ENCODE results near the gene IGF2R. TPM values are rescaled to one million over a fixed set of nuclear protein-coding genes. Genes with fewer than 3 reads are reported as not detected.

The IGF2R gene
- total RNA-seq, 1 experiment from 2014 or later, result 75.3 TPM

DNA sequence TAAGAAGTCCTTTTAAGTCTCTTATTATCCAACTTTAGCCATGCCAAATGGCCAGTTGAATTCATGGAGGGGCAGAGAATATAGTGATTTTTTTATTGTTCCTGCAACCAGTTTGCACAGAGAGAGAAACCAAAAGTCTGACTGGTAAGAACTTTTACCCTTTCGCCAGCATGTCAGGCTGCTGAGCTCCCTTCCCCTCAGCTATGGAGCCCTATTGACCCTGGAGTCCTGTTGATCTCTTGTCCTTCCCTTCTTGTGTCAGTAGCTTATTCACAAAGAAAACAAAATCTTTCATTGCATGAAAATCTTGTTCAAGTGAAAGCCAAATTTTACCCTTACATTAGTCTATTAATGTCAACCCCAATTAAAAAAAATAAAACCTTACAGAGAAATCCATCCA, 151.2 kb downstream of the IGF2R start:
- no peak for ATAC-seq
- ChIA-PET CTCF (no interaction called here), POLR2A (no interaction called here)
- Mint-ChIP-seq H3K4me3 (no peak overlapping the region), H3K4me1 (no peaks in the 10 kb centered on the region), H3K9me3 (peaks cover 27% of the 10 kb centered on the region), H3K27me3 (ENCODE audit: low read depth) (no peaks in the 10 kb centered on the region), H3K27ac (no peak overlapping the region), H3K36me3 (peaks cover 6% of the 10 kb centered on the region)
- TF ChIP-seq RORB (CRISPR knock-in tag; IDR thresholded peaks at IDR 0.05) (no peak), SOX15 (CRISPR knock-in tag; IDR thresholded peaks at IDR 0.05) (no peak), KAT7 (CRISPR knock-in tag; IDR thresholded peaks at IDR 0.05; ENCODE audit: borderline replicate concordance) (no peak), EMX1 (CRISPR knock-in tag; IDR thresholded peaks at IDR 0.05) (no peak)
- TF ChIP-seq, protein P1, sequence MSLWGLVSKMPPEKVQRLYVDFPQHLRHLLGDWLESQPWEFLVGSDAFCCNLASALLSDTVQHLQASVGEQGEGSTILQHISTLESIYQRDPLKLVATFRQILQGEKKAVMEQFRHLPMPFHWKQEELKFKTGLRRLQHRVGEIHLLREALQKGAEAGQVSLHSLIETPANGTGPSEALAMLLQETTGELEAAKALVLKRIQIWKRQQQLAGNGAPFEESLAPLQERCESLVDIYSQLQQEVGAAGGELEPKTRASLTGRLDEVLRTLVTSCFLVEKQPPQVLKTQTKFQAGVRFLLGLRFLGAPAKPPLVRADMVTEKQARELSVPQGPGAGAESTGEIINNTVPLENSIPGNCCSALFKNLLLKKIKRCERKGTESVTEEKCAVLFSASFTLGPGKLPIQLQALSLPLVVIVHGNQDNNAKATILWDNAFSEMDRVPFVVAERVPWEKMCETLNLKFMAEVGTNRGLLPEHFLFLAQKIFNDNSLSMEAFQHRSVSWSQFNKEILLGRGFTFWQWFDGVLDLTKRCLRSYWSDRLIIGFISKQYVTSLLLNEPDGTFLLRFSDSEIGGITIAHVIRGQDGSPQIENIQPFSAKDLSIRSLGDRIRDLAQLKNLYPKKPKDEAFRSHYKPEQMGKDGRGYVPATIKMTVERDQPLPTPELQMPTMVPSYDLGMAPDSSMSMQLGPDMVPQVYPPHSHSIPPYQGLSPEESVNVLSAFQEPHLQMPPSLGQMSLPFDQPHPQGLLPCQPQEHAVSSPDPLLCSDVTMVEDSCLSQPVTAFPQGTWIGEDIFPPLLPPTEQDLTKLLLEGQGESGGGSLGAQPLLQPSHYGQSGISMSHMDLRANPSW (CRISPR knock-in tag; conservative IDR thresholded peaks at IDR 0.05; ENCODE audit: low read depth), result no peak
- TF ChIP-seq, protein P2, sequence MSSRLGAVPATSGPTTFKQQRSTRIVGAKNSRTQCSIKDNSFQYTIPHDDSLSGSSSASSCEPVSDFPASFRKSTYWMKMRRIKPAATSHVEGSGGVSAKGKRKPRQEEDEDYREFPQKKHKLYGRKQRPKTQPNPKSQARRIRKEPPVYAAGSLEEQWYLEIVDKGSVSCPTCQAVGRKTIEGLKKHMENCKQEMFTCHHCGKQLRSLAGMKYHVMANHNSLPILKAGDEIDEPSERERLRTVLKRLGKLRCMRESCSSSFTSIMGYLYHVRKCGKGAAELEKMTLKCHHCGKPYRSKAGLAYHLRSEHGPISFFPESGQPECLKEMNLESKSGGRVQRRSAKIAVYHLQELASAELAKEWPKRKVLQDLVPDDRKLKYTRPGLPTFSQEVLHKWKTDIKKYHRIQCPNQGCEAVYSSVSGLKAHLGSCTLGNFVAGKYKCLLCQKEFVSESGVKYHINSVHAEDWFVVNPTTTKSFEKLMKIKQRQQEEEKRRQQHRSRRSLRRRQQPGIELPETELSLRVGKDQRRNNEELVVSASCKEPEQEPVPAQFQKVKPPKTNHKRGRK (CRISPR knock-in tag; IDR thresholded peaks at IDR 0.05; ENCODE audit: borderline replicate concordance), result no peak
- TF ChIP-seq, protein P3, sequence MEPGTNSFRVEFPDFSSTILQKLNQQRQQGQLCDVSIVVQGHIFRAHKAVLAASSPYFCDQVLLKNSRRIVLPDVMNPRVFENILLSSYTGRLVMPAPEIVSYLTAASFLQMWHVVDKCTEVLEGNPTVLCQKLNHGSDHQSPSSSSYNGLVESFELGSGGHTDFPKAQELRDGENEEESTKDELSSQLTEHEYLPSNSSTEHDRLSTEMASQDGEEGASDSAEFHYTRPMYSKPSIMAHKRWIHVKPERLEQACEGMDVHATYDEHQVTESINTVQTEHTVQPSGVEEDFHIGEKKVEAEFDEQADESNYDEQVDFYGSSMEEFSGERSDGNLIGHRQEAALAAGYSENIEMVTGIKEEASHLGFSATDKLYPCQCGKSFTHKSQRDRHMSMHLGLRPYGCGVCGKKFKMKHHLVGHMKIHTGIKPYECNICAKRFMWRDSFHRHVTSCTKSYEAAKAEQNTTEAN (CRISPR knock-in tag; IDR thresholded peaks at IDR 0.05), result no peak
- TF ChIP-seq, protein P4, sequence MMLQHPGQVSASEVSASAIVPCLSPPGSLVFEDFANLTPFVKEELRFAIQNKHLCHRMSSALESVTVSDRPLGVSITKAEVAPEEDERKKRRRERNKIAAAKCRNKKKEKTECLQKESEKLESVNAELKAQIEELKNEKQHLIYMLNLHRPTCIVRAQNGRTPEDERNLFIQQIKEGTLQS (CRISPR knock-in tag; conservative IDR thresholded peaks at IDR 0.05), result no peak
- no peak for DNase-seq (ENCODE audit: low spot score)

DNA sequence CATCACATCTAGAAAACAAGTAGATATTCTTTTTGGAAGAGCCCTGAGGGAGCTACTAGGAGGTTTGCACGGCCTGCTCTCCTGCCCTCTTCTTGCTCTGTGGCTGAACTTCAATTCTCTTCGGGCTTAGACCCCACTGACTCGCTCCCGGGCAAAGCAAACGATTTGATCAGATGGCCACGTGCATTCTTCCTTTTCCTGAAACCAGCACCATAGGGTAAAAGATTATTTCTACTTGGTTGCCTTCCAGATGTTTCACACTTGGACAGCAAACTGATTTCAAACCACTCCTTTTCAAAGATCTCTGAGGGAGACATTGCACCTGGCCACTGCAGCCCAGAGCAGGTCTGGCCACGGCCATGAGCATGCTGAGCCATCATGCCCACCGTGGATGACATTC, 152.7 kb downstream of the IGF2R start, which contains the start of gene SLC22A1:
TSS of gene SLC22A1 (plus strand) at position 258 of the 400 bp plus-strand sequence. CDS start at position 379, 121 bp downstream.
- H3K36me3 Mint-ChIP-seq, result peaks cover 6% of the 10 kb centered on the region
- DNase-seq (ENCODE audit: low spot score) (no peak), ATAC-seq (no peak)
- TF ChIP-seq GABPB1 (CRISPR knock-in tag; IDR thresholded peaks at IDR 0.05), result no peak
- no peak for TF ChIP-seq ZNF416 (CRISPR knock-in tag; IDR thresholded peaks at IDR 0.05)
- no peak for TF ChIP-seq NFYB (CRISPR knock-in tag; conservative IDR thresholded peaks at IDR 0.05; ENCODE audit: low read depth)
- no peak for TF ChIP-seq JAZF1 (CRISPR knock-in tag; IDR thresholded peaks at IDR 0.05)
- TF ChIP-seq, protein P5, sequence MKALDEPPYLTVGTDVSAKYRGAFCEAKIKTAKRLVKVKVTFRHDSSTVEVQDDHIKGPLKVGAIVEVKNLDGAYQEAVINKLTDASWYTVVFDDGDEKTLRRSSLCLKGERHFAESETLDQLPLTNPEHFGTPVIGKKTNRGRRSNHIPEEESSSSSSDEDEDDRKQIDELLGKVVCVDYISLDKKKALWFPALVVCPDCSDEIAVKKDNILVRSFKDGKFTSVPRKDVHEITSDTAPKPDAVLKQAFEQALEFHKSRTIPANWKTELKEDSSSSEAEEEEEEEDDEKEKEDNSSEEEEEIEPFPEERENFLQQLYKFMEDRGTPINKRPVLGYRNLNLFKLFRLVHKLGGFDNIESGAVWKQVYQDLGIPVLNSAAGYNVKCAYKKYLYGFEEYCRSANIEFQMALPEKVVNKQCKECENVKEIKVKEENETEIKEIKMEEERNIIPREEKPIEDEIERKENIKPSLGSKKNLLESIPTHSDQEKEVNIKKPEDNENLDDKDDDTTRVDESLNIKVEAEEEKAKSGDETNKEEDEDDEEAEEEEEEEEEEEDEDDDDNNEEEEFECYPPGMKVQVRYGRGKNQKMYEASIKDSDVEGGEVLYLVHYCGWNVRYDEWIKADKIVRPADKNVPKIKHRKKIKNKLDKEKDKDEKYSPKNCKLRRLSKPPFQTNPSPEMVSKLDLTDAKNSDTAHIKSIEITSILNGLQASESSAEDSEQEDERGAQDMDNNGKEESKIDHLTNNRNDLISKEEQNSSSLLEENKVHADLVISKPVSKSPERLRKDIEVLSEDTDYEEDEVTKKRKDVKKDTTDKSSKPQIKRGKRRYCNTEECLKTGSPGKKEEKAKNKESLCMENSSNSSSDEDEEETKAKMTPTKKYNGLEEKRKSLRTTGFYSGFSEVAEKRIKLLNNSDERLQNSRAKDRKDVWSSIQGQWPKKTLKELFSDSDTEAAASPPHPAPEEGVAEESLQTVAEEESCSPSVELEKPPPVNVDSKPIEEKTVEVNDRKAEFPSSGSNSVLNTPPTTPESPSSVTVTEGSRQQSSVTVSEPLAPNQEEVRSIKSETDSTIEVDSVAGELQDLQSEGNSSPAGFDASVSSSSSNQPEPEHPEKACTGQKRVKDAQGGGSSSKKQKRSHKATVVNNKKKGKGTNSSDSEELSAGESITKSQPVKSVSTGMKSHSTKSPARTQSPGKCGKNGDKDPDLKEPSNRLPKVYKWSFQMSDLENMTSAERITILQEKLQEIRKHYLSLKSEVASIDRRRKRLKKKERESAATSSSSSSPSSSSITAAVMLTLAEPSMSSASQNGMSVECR (CRISPR knock-in tag; IDR thresholded peaks at IDR 0.05; ENCODE audit: borderline replicate concordance), result no peak
- TF ChIP-seq NFATC4 (CRISPR knock-in tag; IDR thresholded peaks at IDR 0.05), result no peak
- no peak for TF ChIP-seq CREM (CRISPR knock-in tag; IDR thresholded peaks at IDR 0.05)
- no peak for TF ChIP-seq GTF2I (CRISPR knock-in tag; conservative IDR thresholded peaks at IDR 0.05)
- no peak for TF ChIP-seq ZBTB21 (CRISPR knock-in tag; IDR thresholded peaks at IDR 0.05; ENCODE audit: borderline replicate concordance)
- no peak for TF ChIP-seq SMAD4 (CRISPR knock-in tag; IDR thresholded peaks at IDR 0.05)
- TF ChIP-seq ZNF232 (CRISPR knock-in tag; IDR thresholded peaks at IDR 0.05), result no peak
- H3K27ac Mint-ChIP-seq, result no peak within 1 kb of the TSS
- CTCF ChIA-PET, result no interaction called here
- H3K4me1 Mint-ChIP-seq, result no peaks in the 10 kb centered on the region
- POLR2A ChIA-PET, result no interaction called here
- H3K4me3 Mint-ChIP-seq, result no peak within 1 kb of the TSS
- H3K27me3 Mint-ChIP-seq (ENCODE audit: low read depth), result no peaks in the 10 kb centered on the region
- H3K9me3 Mint-ChIP-seq, result peaks cover 27% of the 10 kb centered on the region
